SK-N-SH (cell line): Measurements from ENCODE around the gene ENTREP3. TPM values are rescaled to one million over a fixed set of nuclear protein-coding genes. Genes with fewer than 3 reads are reported as not detected.

Experiments
- CTCF ChIA-PET: fragments of 300-600, 350-600 bp; formaldehyde crosslinking; extraction: SDS; loops from one replicate; lab custom pipeline; 2021; lab: Yijun Ruan, JAX
- POLR2A ChIA-PET: fragments of 350-600 bp; sonication (Branson Sonifier 250); formaldehyde crosslinking; extraction: SDS; loops from one replicate; lab custom pipeline; 2020; ENCODE audit warnings: antibody characterized with exemption, inconsistent platforms; lab: Yijun Ruan, JAX
- DNase-seq: peaks from one replicate; pipeline ENCODE4 v3.0.0; 2012
- H2AFZ ChIP-seq: fragments of 200-600 bp; sonication (generic); 2 replicates; pipeline ENCODE4 v1.8.1; 2016; ENCODE audit warnings: antibody characterized with exemption, mild to moderate bottlenecking, low read depth
- H3F3A ChIP-seq: fragments of 200-600 bp; sonication (generic); replicated peaks from 2 replicates; pipeline ENCODE3; 2016; ENCODE audit warnings: antibody characterized with exemption, mild to moderate bottlenecking; ENCODE audit not compliant: insufficient read depth
- H3K27ac ChIP-seq, 2 experiments: fragments of 200-500 bp in 1 of 2; fragments of 200-600 bp in 1 of 2; sonication (Bioruptor generic) in 1 of 2; sonication (generic), shearing (Covaris generic) in 1 of 2; 2 replicates each; pipeline versions ENCODE4 v1.5.1 to v1.6.1; 2014 to 2016; ENCODE audit warnings: low read depth in 2 of 2, inconsistent platforms in 1 of 2, low read length in 1 of 2, mild to moderate bottlenecking in 1 of 2, mixed read lengths in 1 of 2
- H3K27me3 ChIP-seq: fragments of 200-600 bp; sonication (generic), shearing (Covaris generic); 2 replicates; pipeline ENCODE4 v1.6.1; 2016; ENCODE audit warnings: mixed run types; ENCODE audit not compliant: insufficient read depth
- H3K36me3 ChIP-seq, 2 experiments: fragments of 200-500 bp in 1 of 2; fragments of 200-600 bp in 1 of 2; sonication (Bioruptor generic) in 1 of 2; sonication (generic) in 1 of 2; replicated peaks in 1 of 2; 2 replicates each; pipeline versions ENCODE3 to v1.5.1; 2014 to 2016; ENCODE audit warnings: low read length in 1 of 2, mild to moderate bottlenecking in 1 of 2; ENCODE audit not compliant: insufficient read depth in 2 of 2, control insufficient read depth in 1 of 2
- H3K4me1 ChIP-seq, 2 experiments: fragments of 200-500 bp in 1 of 2; fragments of 200-600 bp in 1 of 2; sonication (Bioruptor generic) in 1 of 2; sonication (generic), shearing (Covaris generic) in 1 of 2; 2 replicates each; pipeline versions ENCODE4 v1.5.1 to v1.6.1; 2014 to 2016; ENCODE audit warnings: low read depth in 1 of 2, low read length in 1 of 2, mixed run types in 1 of 2; ENCODE audit not compliant: insufficient read depth in 2 of 2, control insufficient read depth in 1 of 2
- H3K4me2 ChIP-seq: fragments of 200-600 bp; sonication (generic), shearing (Covaris generic); 2 replicates; pipeline ENCODE4 v1.6.1; 2017; ENCODE audit warnings: mixed run types
- H3K4me3 ChIP-seq, 2 experiments: fragments of 200-500 bp in 1 of 2; fragments of 200-600 bp in 1 of 2; sonication (Bioruptor generic) in 1 of 2; sonication (generic), shearing (Covaris generic) in 1 of 2; 2 replicates each; pipeline versions ENCODE4 v1.5.1 to v1.8.1; 2014 to 2016; ENCODE audit warnings: low read depth in 2 of 2, inconsistent platforms in 1 of 2, low read length in 1 of 2, mild to moderate bottlenecking in 1 of 2, mixed read lengths in 1 of 2, moderate library complexity in 1 of 2
- H3K79me2 ChIP-seq: fragments of 200-600 bp; sonication (generic); 2 replicates; pipeline ENCODE4 v1.8.1; 2017; ENCODE audit warnings: mild to moderate bottlenecking; ENCODE audit not compliant: insufficient read depth
- H3K9ac ChIP-seq: fragments of 200-600 bp; sonication (generic); 2 replicates; pipeline ENCODE4 v1.6.1; 2017; ENCODE audit warnings: mixed run types
- H3K9me2 ChIP-seq: fragments of 200-600 bp; sonication (generic); 2 replicates; pipeline ENCODE4 v1.6.1; 2017; ENCODE audit warnings: mixed run types
- H3K9me3 ChIP-seq: fragments of 200-600 bp; sonication (generic); 2 replicates; pipeline ENCODE4 v1.6.1; 2017; ENCODE audit warnings: mixed run types, mild to moderate bottlenecking, moderate library complexity
- H4K20me1 ChIP-seq: fragments of 200-600 bp; sonication (generic); 2 replicates; pipeline ENCODE4 v1.6.1; 2017; ENCODE audit warnings: mild to moderate bottlenecking, mixed run types; ENCODE audit not compliant: insufficient read depth
- CTCF ChIP-seq: fragments of 200-600 bp; sonication (generic); IDR thresholded peaks from 2 replicates; pipeline ENCODE4 v1.6.1; 2017; ENCODE audit warnings: antibody characterized with exemption, mild to moderate bottlenecking, moderate library complexity
- ELF1 ChIP-seq: IDR thresholded peaks from 2 replicates; pipeline ENCODE4 v1.4.0; 2012
- EP300 ChIP-seq, 2 experiments: IDR thresholded peaks; 2 replicates each; pipeline versions ENCODE4 v1.4.0 to v1.6.1; 2012; ENCODE audit warnings: borderline replicate concordance in 1 of 2, low read depth in 1 of 2, low read length in 1 of 2
- FOXM1 ChIP-seq: IDR thresholded peaks from 2 replicates; pipeline ENCODE4 v1.4.0; 2012; ENCODE audit warnings: low read depth, mild to moderate bottlenecking
- GABPA ChIP-seq: IDR thresholded peaks from 2 replicates; pipeline ENCODE4 v1.4.0; 2012; ENCODE audit warnings: low read depth, mild to moderate bottlenecking
- MAX ChIP-seq: IDR thresholded peaks from 2 replicates; pipeline ENCODE4 v1.4.0; 2012; ENCODE audit warnings: low read depth
- NFIC ChIP-seq: IDR thresholded peaks from 2 replicates; pipeline ENCODE4 v1.4.0; 2012; ENCODE audit warnings: borderline replicate concordance
- NRF1 ChIP-seq: IDR thresholded peaks from 2 replicates; pipeline ENCODE4 v1.6.1; 2012; ENCODE audit warnings: low read depth, mild to moderate bottlenecking, low read length
- PBX3 ChIP-seq: IDR thresholded peaks from 2 replicates; pipeline ENCODE4; 2012
- POLR2AphosphoS5 ChIP-seq: IDR thresholded peaks from 2 replicates; pipeline ENCODE4 v1.6.1; 2012; ENCODE audit warnings: low read depth, low read length
- RAD21 ChIP-seq: IDR thresholded peaks from 2 replicates; pipeline ENCODE4 v1.6.1; 2012; ENCODE audit warnings: mild to moderate bottlenecking, low read length
- RCOR1 ChIP-seq: fragments of 150-350 bp; IDR thresholded peaks from 2 replicates; pipeline ENCODE4 v1.6.1; 2017; ENCODE audit warnings: antibody characterized with exemption, low read length
- REST ChIP-seq: IDR thresholded peaks from 2 replicates; pipeline ENCODE4 v1.6.1; 2012; ENCODE audit warnings: mild to moderate bottlenecking, low read depth, low read length, moderate library complexity
- RFX5 ChIP-seq: IDR thresholded peaks from 2 replicates; pipeline ENCODE4 v1.6.1; 2012; ENCODE audit warnings: mild to moderate bottlenecking, improper control_type of control experiment, low read length
- SIN3A ChIP-seq: IDR thresholded peaks from 2 replicates; pipeline ENCODE4 v1.6.1; 2012; ENCODE audit warnings: low read depth, mild to moderate bottlenecking, low read length, moderate library complexity, borderline replicate concordance
- SMC3 ChIP-seq: IDR thresholded peaks from 2 replicates; pipeline ENCODE4 v1.6.1; 2012; ENCODE audit warnings: low read depth, low read length, improper control_type of control experiment
- TEAD4 ChIP-seq: IDR thresholded peaks from 2 replicates; pipeline ENCODE4 v1.4.0; 2012; ENCODE audit warnings: mild to moderate bottlenecking, borderline replicate concordance; ENCODE audit not compliant: insufficient read depth
- USF2 ChIP-seq: fragments of 150-350 bp; IDR thresholded peaks from 2 replicates; pipeline ENCODE4 v1.6.1; 2017; ENCODE audit warnings: antibody characterized with exemption, low read length, low read depth, borderline replicate concordance
- YY1 ChIP-seq: IDR thresholded peaks from 2 replicates; pipeline ENCODE4 v1.4.0; 2012; ENCODE audit warnings: low read depth, mild to moderate bottlenecking
- ZBTB33 ChIP-seq: IDR thresholded peaks from 2 replicates; pipeline ENCODE4 v1.4.0; 2012; ENCODE audit warnings: low read depth, borderline replicate concordance
- WGBS: methylation state at CpG from one replicate; pipeline ENCODE4 v1.1.6; 2017; ENCODE audit warnings: low lambda C conversion rate; 5-methylcytosine and 5-hydroxymethylcytosine counted together
- polyA plus RNA-seq, 3 experiments: library from polyadenylated mRNA; depleted of rRNA; stranded (reverse); fragments of >200 nt; gene quantifications; 2 replicates each; pipeline ENCODE4 v1.2.3, GENCODE V29; 2012

The ENTREP3 gene
- polyA plus RNA-seq, 1 of the 3 experiments (the other 2 are of a cell fraction) = 30.6 TPM

GRCh38 chr1:155210314-155211104 is 44.8 kb downstream of the ENTREP3 start:
- Histone ChIP-seq H3K27me3 (no peaks in the 10 kb centered on the region), H3K79me2 (peaks cover 25% of the 10 kb centered on the region), H4K20me1 (no peaks in the 10 kb centered on the region), H3F3A (peaks cover 23% of the 10 kb centered on the region), H3K9me2 (no peaks in the 10 kb centered on the region), H3K4me3 (no peak overlapping the region), H3K4me2 (peak overlapping the region; percentile 99), H3K36me3 (peaks cover 8 to 18% of the 10 kb centered on the region in 2 experiments), H2AFZ (no peak overlapping the region), H3K4me1 (peaks cover 0 to 29% of the 10 kb centered on the region in 2 experiments; a peak in 3 of 4 replicates), H3K9ac (no peak overlapping the region), H3K27ac (no peak overlapping the region), H3K9me3 (no peaks in the 10 kb centered on the region)
- CTCF ChIA-PET = interaction anchor here (1.6 to 5.1 kb wide), 2 partner anchors 8 to 16 kb away, joined by 5 to 48 read pairs; no protein-coding TSS in a partner anchor
- TF ChIP-seq REST (no peak), TEAD4 (no peak), GABPA (no peak), PBX3 (no peak), FOXM1 (no peak), CTCF (no peak), MAX (no peak), YY1 (no peak), SMC3 (no peak), NFIC (no peak), SIN3A (no peak), RAD21 (no peak), ELF1 (no peak), RCOR1 (no peak), POLR2AphosphoS5 (no peak), ZBTB33 (no peak), EP300 (IDR thresholded peaks at IDR 0.05; ENCODE audit: borderline replicate concordance in 1 of 2, low read depth in 1 of 2, low read length in 1 of 2) (no peak), NRF1 (no peak), RFX5 (no peak), USF2 (no peak)
- 55% methylated on average over 4 of the region's 4 CpGs for WGBS
- DNase-seq = no peak
- POLR2A ChIA-PET = no interaction called here
